Vagina (tissue), 2 donors: ENCODE measurements around the gene LRRC27.

ENCODE experiments used
- CTCF ChIP-seq, 3 experiments: fragments of 450-650 bp in 2 of 3; fragments of 200-600 bp in 1 of 3; sonication (generic) in 1 of 3; IDR thresholded peaks; one replicate each; pipeline ENCODE4 v1.5.1; 2017 to 2019; ENCODE audit warnings: antibody characterized with exemption in 3 of 3, mild to moderate bottlenecking in 2 of 3, moderate library complexity in 2 of 3
- POLR2A ChIP-seq, 2 donors: fragments of 450-650 bp; IDR thresholded peaks; one replicate each; pipeline ENCODE4 v1.6.1; 2017; ENCODE audit warnings: antibody characterized with exemption in 2 of 2, mild to moderate bottlenecking in 2 of 2, moderate library complexity in 2 of 2
- POLR2AphosphoS5 ChIP-seq, 2 donors: sonication (generic); formaldehyde crosslinking; IDR thresholded peaks; one replicate each; pipeline ENCODE4 v1.9.0; 2017; ENCODE audit warnings: antibody characterized with exemption in 2 of 2, mild to moderate bottlenecking in 2 of 2, low read depth in 1 of 2; ENCODE audit not compliant: insufficient read depth in 1 of 2

- TF ChIP-seq POLR2A (IDR thresholded peaks at IDR 0.05) (no peak), CTCF (IDR thresholded peaks at IDR 0.05) (no peak), POLR2AphosphoS5 (IDR thresholded peaks at IDR 0.05; ENCODE audit: insufficient read depth in 1 of 2, low read depth in 1 of 2) (no peak)
These were observed 27.5 kb downstream of the LRRC27 start for GRCh38 chr10:132359305-132360040.
